H1 (cell line): Measurements from ENCODE around the gene NPHP4. TPM values are rescaled to one million over a fixed set of nuclear protein-coding genes. Genes with fewer than 3 reads are reported as not detected.

ENCODE experiments used
- CTCF ChIA-PET: fragments of 300-600 bp; sonication (Branson Sonifier 250); formaldehyde crosslinking; loops from one replicate; lab custom pipeline; 2021; ENCODE audit not compliant: partially characterized antibody; lab: Charles Lee
- POLR2A ChIA-PET: fragments of 300-600 bp; sonication (Branson Sonifier 250); formaldehyde crosslinking; loops from one replicate; lab custom pipeline; 2021; ENCODE audit warnings: inconsistent platforms; ENCODE audit not compliant: partially characterized antibody; lab: Charles Lee
- DNase-seq, 2 experiments: peaks; one replicate each; pipeline versions ENCODE4 v3.0.0 to v3.0.0-alpha.2; 2010 to 2022; ENCODE audit warnings: low spot score in 2 of 2, low read depth in 1 of 2, mixed read lengths in 1 of 2
- FAIRE-seq: peaks from 2 replicates; lab custom pipeline; 2011; peaks lifted over from hg19 to GRCh38; lab: Jason Lieb, UNC
- H2AFZ ChIP-seq: 2 replicates; pipeline ENCODE4 v1.8.1; 2012; ENCODE audit warnings: low read length, inconsistent platforms
- H2AK5ac ChIP-seq: 2 replicates; pipeline ENCODE4 v1.6.1; 2013; ENCODE audit warnings: low read depth, low read length
- H2BK120ac ChIP-seq: replicated peaks from 2 replicates; pipeline ENCODE3; 2013; ENCODE audit warnings: low read depth, low read length, inconsistent platforms
- H2BK12ac ChIP-seq: 2 replicates; pipeline ENCODE4 v1.6.1; 2013; ENCODE audit warnings: low read depth, low read length
- H2BK15ac ChIP-seq: 2 replicates; pipeline ENCODE4 v1.6.1; 2013; ENCODE audit warnings: low read length
- H2BK20ac ChIP-seq: 2 replicates; pipeline ENCODE4 v1.6.1; 2013; ENCODE audit warnings: low read length
- H2BK5ac ChIP-seq: 2 replicates; pipeline ENCODE4 v1.6.1; 2013; ENCODE audit warnings: low read depth, low read length
- H3K14ac ChIP-seq: 2 replicates; pipeline ENCODE4 v1.6.1; 2013; ENCODE audit warnings: inconsistent platforms; ENCODE audit not compliant: insufficient read length
- H3K18ac ChIP-seq: 2 replicates; pipeline ENCODE4 v1.6.1; 2013; ENCODE audit warnings: low read length; ENCODE audit errors: extremely low read depth
- H3K23ac ChIP-seq: 2 replicates; pipeline ENCODE4 v1.6.1; 2013; ENCODE audit warnings: inconsistent platforms; ENCODE audit not compliant: insufficient read length
- H3K23me2 ChIP-seq: 2 replicates; pipeline ENCODE4 v1.6.1; 2013; ENCODE audit warnings: low read depth, low read length
- H3K27ac ChIP-seq: 2 replicates; pipeline ENCODE4 v1.6.1; 2011; ENCODE audit warnings: low read depth, low read length, inconsistent platforms
- H3K27me3 ChIP-seq, 4 experiments: replicated peaks in 1 of 4; 1 replicate in 1 of 4; 2 replicates in 3 of 4; pipeline versions ENCODE4 v1.6.1 to v1.8.1; 2011 to 2013; ENCODE audit warnings: low read length in 3 of 4, mild to moderate bottlenecking in 3 of 4, inconsistent platforms in 2 of 4, mixed read lengths in 2 of 4, moderate library complexity in 1 of 4; ENCODE audit not compliant: control insufficient read depth in 3 of 4, insufficient read depth in 3 of 4; ENCODE audit errors: extremely low read depth in 1 of 4
- H3K36me3 ChIP-seq, 4 experiments: 2 replicates each; pipeline versions ENCODE4 v1.6.1 to v1.8.1; 2011 to 2013; ENCODE audit warnings: mild to moderate bottlenecking in 4 of 4, low read length in 3 of 4, moderate library complexity in 2 of 4, control low read depth in 1 of 4, inconsistent platforms in 1 of 4; ENCODE audit not compliant: insufficient read depth in 4 of 4, control insufficient read depth in 2 of 4
- H3K4ac ChIP-seq: replicated peaks from 2 replicates; pipeline ENCODE3; 2013; ENCODE audit warnings: low read length, low read depth, mixed read lengths, inconsistent platforms; ENCODE audit not compliant: insufficient read length
- H3K4me1 ChIP-seq, 4 experiments: replicated peaks in 1 of 4; 1 replicate in 1 of 4; 2 replicates in 3 of 4; pipeline versions ENCODE4 v1.6.1 to v1.8.1; 2011 to 2013; ENCODE audit warnings: low read length in 3 of 4, inconsistent platforms in 2 of 4, mixed read lengths in 1 of 4; ENCODE audit not compliant: insufficient read depth in 4 of 4, control insufficient read depth in 3 of 4
- H3K4me2 ChIP-seq, 2 experiments: 2 replicates each; pipeline versions ENCODE4 v1.6.1 to v1.8.1; 2011 to 2013; ENCODE audit warnings: low read depth in 2 of 2, low read length in 2 of 2, control low read depth in 1 of 2, inconsistent platforms in 1 of 2, mild to moderate bottlenecking in 1 of 2; ENCODE audit not compliant: insufficient read depth in 1 of 2
- H3K4me3 ChIP-seq, 4 experiments: fragments of 200-600, 300-600 bp in 1 of 4; sonication (generic), shearing (Covaris generic), sonication (Bioruptor Twin) in 1 of 4; 2 replicates each; pipeline versions ENCODE4 v1.5.1 to v1.8.1; 2011 to 2016; ENCODE audit warnings: low read length in 4 of 4, low read depth in 3 of 4, control low read depth in 2 of 4, inconsistent platforms in 2 of 4, mild to moderate bottlenecking in 2 of 4, mixed read lengths in 1 of 4, moderate library complexity in 1 of 4; ENCODE audit not compliant: insufficient read depth in 2 of 4; ENCODE audit errors: extremely low read depth in 1 of 4
- H3K56ac ChIP-seq: replicated peaks from 2 replicates; pipeline ENCODE3; 2013; ENCODE audit warnings: low read depth, mild to moderate bottlenecking, mixed read lengths, low read length, inconsistent platforms; ENCODE audit not compliant: insufficient read length
- H3K79me1 ChIP-seq: 2 replicates; pipeline ENCODE4 v1.6.1; 2013; ENCODE audit warnings: low read depth, low read length, control low read depth
- H3K79me2 ChIP-seq, 2 experiments: 2 replicates each; pipeline versions ENCODE4 v1.6.1 to v1.8.1; 2012 to 2013; ENCODE audit warnings: low read length in 2 of 2, mild to moderate bottlenecking in 2 of 2, inconsistent platforms in 1 of 2; ENCODE audit not compliant: insufficient read depth in 2 of 2, control insufficient read depth in 1 of 2
- H3K9ac ChIP-seq, 4 experiments: replicated peaks in 1 of 4; 1 replicate in 1 of 4; 2 replicates in 3 of 4; pipeline versions ENCODE4 v1.6.1 to v1.8.1; 2011 to 2013; ENCODE audit warnings: low read depth in 3 of 4, low read length in 3 of 4, control low read depth in 2 of 4, mild to moderate bottlenecking in 2 of 4, moderate library complexity in 2 of 4, inconsistent platforms in 1 of 4; ENCODE audit errors: extremely low read depth in 1 of 4
- H3K9me3 ChIP-seq, 2 experiments: 2 replicates each; pipeline versions ENCODE4 v1.6.1 to v1.8.1; 2012 to 2013; ENCODE audit warnings: mild to moderate bottlenecking in 2 of 2, moderate library complexity in 2 of 2, control low read depth in 1 of 2, inconsistent platforms in 1 of 2, low read depth in 1 of 2, low read length in 1 of 2, mixed read lengths in 1 of 2; ENCODE audit not compliant: insufficient read depth in 2 of 2
- H4K20me1 ChIP-seq, 2 experiments: replicated peaks in 1 of 2; 2 replicates each; pipeline versions ENCODE3 to v1.8.1; 2011 to 2013; ENCODE audit warnings: inconsistent platforms in 2 of 2, low read length in 2 of 2, mild to moderate bottlenecking in 1 of 2; ENCODE audit not compliant: insufficient read depth in 2 of 2, control insufficient read depth in 1 of 2
- H4K5ac ChIP-seq: 2 replicates; pipeline ENCODE4 v1.6.1; 2013; ENCODE audit warnings: low read length, low read depth, mixed read lengths, inconsistent platforms; ENCODE audit not compliant: insufficient read length
- H4K8ac ChIP-seq: 2 replicates; pipeline ENCODE4 v1.8.0; 2013; ENCODE audit warnings: mild to moderate bottlenecking, moderate library complexity, low read length, inconsistent platforms; ENCODE audit not compliant: insufficient read depth; ENCODE audit errors: extremely low read depth
- H4K91ac ChIP-seq: replicated peaks from 2 replicates; pipeline ENCODE3; 2013; ENCODE audit warnings: low read length, mixed read lengths, inconsistent platforms; ENCODE audit not compliant: insufficient read length
- ATF3 ChIP-seq: IDR thresholded peaks from 2 replicates; pipeline ENCODE4 v1.6.1; 2011; ENCODE audit warnings: low read depth, mild to moderate bottlenecking, low read length; ENCODE audit not compliant: insufficient read depth
- BCL11A ChIP-seq, 2 experiments: IDR thresholded peaks; one replicate each; pipeline ENCODE4 v1.6.1; 2011; ENCODE audit warnings: low read depth in 2 of 2, low read length in 2 of 2, mild to moderate bottlenecking in 2 of 2
- KDM1A ChIP-seq: fragments of 200-600, 300-600 bp; sonication (generic); IDR thresholded peaks from 2 replicates; pipeline ENCODE4 v1.7.1; 2016; ENCODE audit warnings: mild to moderate bottlenecking, low read length, borderline replicate concordance
- NRF1 ChIP-seq: IDR thresholded peaks from 2 replicates; pipeline ENCODE4 v1.6.1; 2011; ENCODE audit warnings: mild to moderate bottlenecking, low read depth, low read length, improper control_type of control experiment
- POU5F1 ChIP-seq: IDR thresholded peaks from 2 replicates; pipeline ENCODE4 v1.6.1; 2011; ENCODE audit warnings: low read depth, mild to moderate bottlenecking, low read length, moderate library complexity
- SP1 ChIP-seq: IDR thresholded peaks from 2 replicates; pipeline ENCODE4 v1.6.1; 2011; ENCODE audit warnings: low read depth, low read length
- ZNF274 ChIP-seq: IDR thresholded peaks from 2 replicates; pipeline ENCODE4 v1.7.0; 2012; ENCODE audit warnings: low read length, borderline replicate concordance; ENCODE audit errors: extremely low read depth
- WGBS, 2 experiments: shearing (Covaris generic) in 1 of 2; methylation state at CpG; one replicate each; pipeline versions ENCODE4 v1.1.6 to v1.1.7; 2013 to 2015; ENCODE audit warnings: low lambda C conversion rate in 2 of 2, mixed read lengths in 2 of 2, inconsistent platforms in 1 of 2, low coverage in 1 of 2, missing lambda C conversion rate in 1 of 2; ENCODE audit not compliant: insufficient replicate concordance in 2 of 2, insufficient coverage in 1 of 2, insufficient read length in 1 of 2; ENCODE audit errors: extremely low coverage in 1 of 2, missing lambda C conversion rate in 1 of 2; 5-methylcytosine and 5-hydroxymethylcytosine counted together
- polyA plus RNA-seq, 7 experiments: library from polyadenylated mRNA; depleted of rRNA in 3 of 7; stranded (reverse) in 5 of 7; unstranded in 2 of 7; fragments of >200 nt in 5 of 7; fragments of 200-250 nt in 2 of 7; gene quantifications; 1 replicate in 5 of 7; 2 replicates in 1 of 7; 4 replicates in 1 of 7; pipeline versions ENCODE4 v1.2.1 to v1.2.3, GENCODE V29; 2011 to 2013; ENCODE audit warnings: missing spikeins in 2 of 7, mixed read lengths in 2 of 7
- total RNA-seq: library from RNA; stranded (reverse); fragmentation: NEBNext Ultra II Directional; extraction: Animal tissue kit (Norgen Biotek cat#: 25700); gene quantifications from 2 replicates; pipeline ENCODE4 v1.2.1, GENCODE V29; 2021

The NPHP4 gene
- total and polyA plus RNA-seq, 2 of the 8 experiments (the other 6 are each of a cell fraction or from before 2014, with no cell fraction given): 5.8 to 14.0 TPM

- ChIA-PET POLR2A (no interaction called here), CTCF (interaction anchor here (0.6 to 4.8 kb wide), 10 partner anchors 11 to 271 kb away, joined by 3 to 58 read pairs (median 4); no protein-coding TSS in a partner anchor)
- Histone ChIP-seq H3K4me3 (no peak overlapping the region), H2AK5ac (no peak overlapping the region), H4K5ac (no peak overlapping the region), H3K79me2 (no peaks in the 10 kb centered on the region), H3K27ac (no peak overlapping the region), H2BK12ac (no peak overlapping the region), H2BK5ac (no peak overlapping the region), H2BK120ac (no peak overlapping the region), H3K79me1 (no peaks in the 10 kb centered on the region; the same call in 1 of the 2 replicates), H3K27me3 (no peaks in the 10 kb centered on the region), H3K4ac (no peak overlapping the region), H3K4me1 (peaks cover 2 to 8% (median 5%) of the 10 kb centered on the region in 4 experiments; a peak in 5 of 7 replicates), H3K9ac (no peak overlapping the region), H3K14ac (no peak overlapping the region), H2AFZ (no peak overlapping the region), H4K8ac (no peak overlapping the region; the same call in 1 of the 2 replicates), H3K18ac (no peak overlapping the region), H3K36me3 (no peaks in the 10 kb centered on the region; a peak in 2 of 8 replicates), H4K20me1 (no peaks in the 10 kb centered on the region), H3K56ac (no peak overlapping the region), H3K23ac (no peak overlapping the region), H3K4me2 (no peak overlapping the region), H4K91ac (no peak overlapping the region), H2BK20ac (no peak overlapping the region), H3K23me2 (no peaks in the 10 kb centered on the region; the same call in 1 of the 2 replicates), H2BK15ac (no peak overlapping the region), H3K9me3 (no peaks in the 10 kb centered on the region)
- DNase-seq: no peak
- FAIRE-seq: no peak
- TF ChIP-seq SP1 (no peak), BCL11A (IDR thresholded peaks at IDR 0.05; ENCODE audit: low read depth in 2 of 2, low read length in 2 of 2) (no peak), ZNF274 (no peak), NRF1 (no peak), KDM1A (no peak), POU5F1 (no peak), ATF3 (no peak)
- WGBS, 2 experiments: 89% methylated on average over 9 of the region's 9 CpGs; no CpG with 5 or more reads in 1 of the 2 experiments
Measured at GRCh38 chr1:5891736-5892135, 100.5 kb downstream of the NPHP4 start.
